Mucosa of descending colon (tissue), 3 donors: ENCODE results near the gene MAGI2. TPM values are rescaled to one million over a fixed set of nuclear protein-coding genes. Genes with fewer than 3 reads are reported as not detected.

Experiments
- ATAC-seq: fragments of 200-7000 bp; cut with Tn5 transposase; one replicate; pipeline ENCODE4 v1.9.1; 2020; ENCODE audit warnings: mild to moderate bottlenecking, moderate library complexity
- DNase-seq, 3 donors: peaks; one replicate each; pipeline ENCODE4 v3.0.0-alpha.2; 2020
- H3K36me3 ChIP-seq: fragments of 200-600 bp; one replicate; pipeline ENCODE4 v1.8.0; 2021; ENCODE audit warnings: low read depth, mild to moderate bottlenecking
- H3K4me1 ChIP-seq: fragments of 200-600 bp; one replicate; pipeline ENCODE4 v1.8.0; 2021; ENCODE audit warnings: low read depth, mild to moderate bottlenecking
- H3K4me3 ChIP-seq: fragments of 200-600 bp; one replicate; pipeline ENCODE4 v1.8.0; 2021; ENCODE audit warnings: mild to moderate bottlenecking
- H3K9me3 ChIP-seq: fragments of 200-600 bp; one replicate; pipeline ENCODE4 v1.8.0; 2021; ENCODE audit warnings: mild to moderate bottlenecking
- intact Hi-C, 2 donors: fragments of 100-400 bp; cut with DNase I in 1 of 2; cut with micrococcal nuclease in 1 of 2; formaldehyde crosslinking; loops; one replicate each; pipeline versions ENCODE4 v1.11.0 to v1.11.1; 2022; cut with DNase I, micrococcal nuclease
- total RNA-seq, 3 donors: library from RNA; stranded (reverse); fragmentation: NEBNext Ultra II Directional in 2 of 3; extraction: Animal tissue kit (Norgen Biotek cat#: 25700) in 2 of 3; gene quantifications; one replicate each; pipeline versions ENCODE4 v1.2.1 to v1.2.4, GENCODE V29; 2021 to 2023
- TF ChIP-seq, protein P1 (sequence below): fragments of 200-600 bp; IDR thresholded peaks from one replicate; pipeline ENCODE4 v1.8.0; 2022; ENCODE audit warnings: antibody characterized with exemption, mild to moderate bottlenecking
- donor health status: DM: no; HTN: no; CAD: no; lungs with moderate emphysema.
- donor health status: DM: no; HTN: no; CAD: no.
- donor health status: DM: no; HTN: yes; CAD: no.

MAGI2 gene
- total RNA-seq, 3 donors from 2014 or later = 1.9 to 14.5 (median 2.7) TPM

DNA sequence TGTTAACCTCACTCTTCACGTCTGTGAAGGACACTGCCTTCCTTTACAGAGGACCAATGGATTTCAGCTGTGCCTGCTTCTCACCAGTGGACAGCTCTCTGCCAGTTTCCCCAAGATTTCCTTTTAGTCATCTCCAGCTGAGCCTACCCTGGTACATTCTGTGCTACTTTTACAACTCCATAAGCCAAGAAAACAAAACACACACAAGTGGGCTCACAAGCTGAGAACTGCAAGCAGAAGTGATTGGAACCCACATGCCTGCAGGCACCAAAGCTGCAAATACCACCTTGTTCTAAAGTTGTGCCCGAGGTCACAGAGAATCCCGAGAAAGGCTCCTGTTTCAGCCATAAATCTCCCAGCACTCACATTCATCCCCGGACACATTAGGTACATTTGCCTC is 1018.1 kb downstream of the MAGI2 start:
- TF ChIP-seq, protein P1, sequence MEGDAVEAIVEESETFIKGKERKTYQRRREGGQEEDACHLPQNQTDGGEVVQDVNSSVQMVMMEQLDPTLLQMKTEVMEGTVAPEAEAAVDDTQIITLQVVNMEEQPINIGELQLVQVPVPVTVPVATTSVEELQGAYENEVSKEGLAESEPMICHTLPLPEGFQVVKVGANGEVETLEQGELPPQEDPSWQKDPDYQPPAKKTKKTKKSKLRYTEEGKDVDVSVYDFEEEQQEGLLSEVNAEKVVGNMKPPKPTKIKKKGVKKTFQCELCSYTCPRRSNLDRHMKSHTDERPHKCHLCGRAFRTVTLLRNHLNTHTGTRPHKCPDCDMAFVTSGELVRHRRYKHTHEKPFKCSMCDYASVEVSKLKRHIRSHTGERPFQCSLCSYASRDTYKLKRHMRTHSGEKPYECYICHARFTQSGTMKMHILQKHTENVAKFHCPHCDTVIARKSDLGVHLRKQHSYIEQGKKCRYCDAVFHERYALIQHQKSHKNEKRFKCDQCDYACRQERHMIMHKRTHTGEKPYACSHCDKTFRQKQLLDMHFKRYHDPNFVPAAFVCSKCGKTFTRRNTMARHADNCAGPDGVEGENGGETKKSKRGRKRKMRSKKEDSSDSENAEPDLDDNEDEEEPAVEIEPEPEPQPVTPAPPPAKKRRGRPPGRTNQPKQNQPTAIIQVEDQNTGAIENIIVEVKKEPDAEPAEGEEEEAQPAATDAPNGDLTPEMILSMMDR = no peak
- Histone ChIP-seq H3K4me3 (no peak overlapping the region), H3K36me3 (no peaks in the 10 kb centered on the region), H3K9me3 (no peaks in the 10 kb centered on the region), H3K4me1 (no peaks in the 10 kb centered on the region)
- no peak for ATAC-seq
- no peak for DNase-seq
- intact Hi-C loops = no loop called here

DNA sequence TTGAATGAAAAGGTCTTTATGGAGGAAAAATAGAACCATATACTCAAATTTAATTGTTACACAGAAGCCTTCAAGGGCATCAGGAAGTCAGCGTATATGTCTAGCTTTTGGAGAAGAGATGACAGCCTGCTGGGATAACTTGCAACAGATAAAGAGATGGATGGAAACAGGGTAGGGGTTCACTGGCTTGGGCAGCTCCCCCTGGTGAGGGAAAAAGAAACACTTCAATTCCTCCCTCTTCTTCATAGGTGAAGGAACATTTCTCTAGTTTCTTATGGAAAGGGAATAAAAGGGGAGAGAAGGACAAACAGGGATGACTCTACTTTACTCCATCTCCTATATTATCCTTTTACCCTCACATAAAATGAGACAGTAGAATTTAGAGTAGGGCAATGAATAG is 1019.2 kb downstream of the MAGI2 start:
- ATAC-seq (no peak), DNase-seq (no peak)
- intact Hi-C loops = no loop called here
- Histone ChIP-seq H3K36me3 (no peaks in the 10 kb centered on the region), H3K9me3 (no peaks in the 10 kb centered on the region), H3K4me3 (no peak overlapping the region), H3K4me1 (no peaks in the 10 kb centered on the region)
- TF ChIP-seq, protein P1 = no peak

DNA sequence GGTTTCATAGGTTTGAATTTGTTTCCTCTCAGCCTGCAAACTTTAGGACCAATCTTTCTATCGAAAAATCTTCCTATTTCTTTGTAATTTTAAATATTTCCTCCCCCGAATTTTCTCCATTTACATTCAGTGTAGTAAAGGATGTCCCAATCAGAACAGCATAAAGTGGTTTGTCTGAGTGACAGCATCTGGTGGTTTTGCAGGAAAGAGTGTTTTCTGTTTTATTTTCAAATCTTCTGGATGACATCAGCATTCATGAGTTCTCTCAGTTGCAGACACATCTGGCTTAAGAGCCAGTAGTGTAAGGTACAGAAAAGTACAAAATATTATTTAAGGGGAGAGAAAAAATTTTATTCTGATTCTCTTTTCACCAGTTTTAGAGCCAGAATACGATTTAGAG is 1020.0 kb downstream of the MAGI2 start:
- no peak overlapping the region for H3K4me3 ChIP-seq
- TF ChIP-seq, protein P1 = no peak
- H3K9me3 ChIP-seq = no peaks in the 10 kb centered on the region
- DNase-seq (no peak), ATAC-seq (no peak)
- H3K36me3 ChIP-seq = no peaks in the 10 kb centered on the region
- H3K4me1 ChIP-seq = no peaks in the 10 kb centered on the region
- intact Hi-C loops = no loop called here

DNA sequence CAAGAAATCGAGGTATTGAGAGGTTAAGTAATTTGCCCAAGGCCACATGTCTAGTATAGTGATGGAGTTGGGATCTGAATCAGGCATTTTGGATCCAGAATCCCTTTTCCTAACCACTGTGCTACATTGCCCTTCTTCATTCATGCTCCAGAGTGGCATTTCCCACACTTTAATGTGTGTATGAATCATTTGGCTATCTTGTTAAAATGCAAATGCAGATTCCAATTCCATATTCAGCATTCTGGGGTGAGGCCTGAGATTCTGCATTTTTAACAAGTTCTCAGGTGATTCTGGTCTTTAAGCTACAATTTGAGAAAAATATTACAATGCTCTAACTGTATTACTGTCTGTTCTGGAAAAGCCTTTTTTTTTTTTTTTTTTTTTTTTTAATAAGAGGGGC is 1023.6 kb downstream of the MAGI2 start:
- TF ChIP-seq, protein P1 = no peak
- DNase-seq (no peak), ATAC-seq (no peak)
- Histone ChIP-seq H3K4me1 (no peaks in the 10 kb centered on the region), H3K9me3 (no peaks in the 10 kb centered on the region), H3K36me3 (no peaks in the 10 kb centered on the region), H3K4me3 (no peak overlapping the region)
- intact Hi-C loops = no loop called here

DNA sequence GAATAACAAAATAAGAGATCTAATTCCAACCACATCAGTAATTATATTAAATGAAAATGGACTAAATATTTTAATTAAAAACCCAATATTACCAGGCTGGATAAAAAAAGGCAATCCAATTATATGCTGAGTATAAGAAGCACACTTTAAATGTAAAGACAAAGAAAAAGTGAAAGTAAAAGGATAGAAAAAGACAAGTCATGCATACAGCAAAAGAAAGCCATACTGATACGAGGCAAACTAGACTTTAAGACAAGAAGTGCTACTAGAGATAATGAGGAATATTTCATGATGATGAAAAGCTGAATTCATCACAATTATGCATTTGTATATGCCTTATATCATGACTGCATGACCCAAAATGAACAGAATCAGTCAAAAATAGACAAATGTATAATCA is 1026.3 kb downstream of the MAGI2 start:
- Histone ChIP-seq H3K4me3 (no peak overlapping the region), H3K36me3 (no peaks in the 10 kb centered on the region), H3K4me1 (no peaks in the 10 kb centered on the region), H3K9me3 (no peaks in the 10 kb centered on the region)
- ATAC-seq (no peak), DNase-seq (no peak)
- intact Hi-C loops = no loop called here
- TF ChIP-seq, protein P1 = no peak

DNA sequence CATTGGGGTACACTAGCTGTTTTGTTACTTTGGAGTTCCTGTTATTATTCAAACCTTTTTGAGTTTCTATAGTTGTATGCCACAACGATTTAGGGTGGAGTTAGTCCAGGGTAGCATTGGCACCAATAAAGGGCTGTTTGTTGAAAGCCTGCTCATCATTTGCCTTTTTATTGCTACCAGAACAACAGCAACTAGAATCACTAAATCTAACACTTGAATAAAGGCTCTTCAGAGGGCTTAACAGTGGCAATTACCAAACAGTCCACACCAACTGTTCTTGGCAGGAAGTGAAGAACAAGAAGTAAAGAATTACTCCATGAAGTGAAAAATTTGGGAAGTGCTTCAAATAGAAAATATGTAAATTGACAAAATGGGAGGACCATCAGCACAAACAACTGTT is 1033.5 kb downstream of the MAGI2 start:
- TF ChIP-seq, protein P1 = no peak
- intact Hi-C loops = no loop called here

More for the DNA sequence above, 1033.5 kb downstream of the MAGI2 start:
- Histone ChIP-seq H3K36me3 (no peaks in the 10 kb centered on the region), H3K4me3 (no peak overlapping the region), H3K9me3 (no peaks in the 10 kb centered on the region), H3K4me1 (no peaks in the 10 kb centered on the region)
- no peak for DNase-seq
- no peak for ATAC-seq
